Suprapubic skin (tissue), 4 donors: Measurements from ENCODE around the gene FBXO21. TPM values are rescaled to one million over a fixed set of nuclear protein-coding genes. Genes with fewer than 3 reads are reported as not detected.

Source experiments
- DNase-seq, 2 donors: peaks; one replicate each; pipeline ENCODE4 v3.0.0-alpha.2; 2019; ENCODE audit warnings: low spot score in 2 of 2
- H3K27ac ChIP-seq: fragments of 200-600 bp; sonication (generic); one replicate; pipeline ENCODE4 v1.5.1; 2019
- H3K27me3 ChIP-seq: fragments of 200-600 bp; sonication (generic); one replicate; pipeline ENCODE4 v1.5.1; 2019
- H3K36me3 ChIP-seq: fragments of 200-600 bp; sonication (generic); one replicate; pipeline ENCODE4 v1.5.1; 2019
- H3K4me1 ChIP-seq: fragments of 200-600 bp; sonication (generic); one replicate; pipeline ENCODE4 v1.5.1; 2019
- H3K4me3 ChIP-seq: fragments of 200-600 bp; sonication (generic); one replicate; pipeline ENCODE4 v1.5.1; 2019; ENCODE audit warnings: mild to moderate bottlenecking
- H3K9me3 ChIP-seq: fragments of 200-600 bp; sonication (generic); one replicate; pipeline ENCODE4 v1.5.1; 2019
- CTCF ChIP-seq, 2 donors: fragments of 200-600 bp in 1 of 2; fragments of 450-650 bp in 1 of 2; sonication (generic) in 1 of 2; IDR thresholded peaks; one replicate each; pipeline ENCODE4 v1.5.1; 2016 to 2019; ENCODE audit warnings: antibody characterized with exemption in 2 of 2, mild to moderate bottlenecking in 1 of 2, moderate library complexity in 1 of 2
- EP300 ChIP-seq: sonication (generic); formaldehyde crosslinking; IDR thresholded peaks from one replicate; pipeline ENCODE4 v1.6.1; 2017; ENCODE audit warnings: antibody characterized with exemption
- POLR2A ChIP-seq, 2 donors: fragments of 450-650 bp; IDR thresholded peaks; one replicate each; pipeline ENCODE4 v1.6.1; 2017; ENCODE audit warnings: antibody characterized with exemption in 2 of 2, mild to moderate bottlenecking in 2 of 2, moderate library complexity in 2 of 2
- POLR2AphosphoS5 ChIP-seq, 3 donors: sonication (generic); formaldehyde crosslinking; IDR thresholded peaks; one replicate each; pipeline ENCODE4 v1.6.1; 2017; ENCODE audit warnings: antibody characterized with exemption in 3 of 3
- WGBS: methylation state at CpG from one replicate; pipeline ENCODE4 v1.1.5; 2018; 5-methylcytosine and 5-hydroxymethylcytosine counted together
- total RNA-seq, 4 donors: library from RNA; depleted of rRNA; stranded (reverse); fragments of >200 nt; gene quantifications; one replicate each; pipeline ENCODE4 v1.1.0, GENCODE V29; 2016

The FBXO21 gene
- total RNA-seq, 4 donors from 2014 or later: 76.1 to 109 (median 80.1) TPM

- Histone ChIP-seq H3K4me3 (no peak overlapping the region), H3K36me3 (no peaks in the 10 kb centered on the region), H3K27ac (no peak overlapping the region), H3K27me3 (peaks cover 69% of the 10 kb centered on the region), H3K4me1 (peaks cover 5% of the 10 kb centered on the region), H3K9me3 (peaks cover 3% of the 10 kb centered on the region)
- no peak for DNase-seq
- no peak for TF ChIP-seq CTCF (IDR thresholded peaks at IDR 0.05)
- TF ChIP-seq POLR2A (IDR thresholded peaks at IDR 0.05): no peak
- TF ChIP-seq POLR2AphosphoS5 (IDR thresholded peaks at IDR 0.05): no peak
- no peak for TF ChIP-seq EP300
- WGBS: 78% methylated on average over 11 of the region's 11 CpGs
These were observed 96.8 kb downstream of the FBXO21 start for GRCh38 chr12:117093431-117093830.

- peaks cover 3% of the 10 kb centered on the region for H3K9me3 ChIP-seq
- H3K36me3 ChIP-seq: no peaks in the 10 kb centered on the region
- peaks cover 63% of the 10 kb centered on the region for H3K27me3 ChIP-seq
- H3K4me3 ChIP-seq: no peak overlapping the region
- TF ChIP-seq POLR2AphosphoS5 (IDR thresholded peaks at IDR 0.05) (no peak), CTCF (IDR thresholded peaks at IDR 0.05) (no peak), POLR2A (IDR thresholded peaks at IDR 0.05) (no peak), EP300 (no peak)
- no peak for DNase-seq
- 82% methylated on average over 7 of the region's 7 CpGs for WGBS
- no peak overlapping the region for H3K27ac ChIP-seq
- no peaks in the 10 kb centered on the region for H3K4me1 ChIP-seq
These were observed 97.4 kb downstream of the FBXO21 start for GRCh38 chr12:117092886-117093285.

GRCh38 chr12:117092511-117092780 is 97.8 kb downstream of the FBXO21 start:
- H3K36me3 ChIP-seq: no peaks in the 10 kb centered on the region
- peaks cover 59% of the 10 kb centered on the region for H3K27me3 ChIP-seq
- H3K9me3 ChIP-seq: peaks cover 3% of the 10 kb centered on the region
- TF ChIP-seq EP300 (no peak), POLR2AphosphoS5 (IDR thresholded peaks at IDR 0.05) (no peak), POLR2A (IDR thresholded peaks at IDR 0.05) (no peak), CTCF (IDR thresholded peaks at IDR 0.05) (no peak)
- no peak overlapping the region for H3K27ac ChIP-seq
- no peak overlapping the region for H3K4me3 ChIP-seq
- H3K4me1 ChIP-seq: no peaks in the 10 kb centered on the region
- no peak for DNase-seq
- 67% methylated on average over 1 of the region's 2 CpGs for WGBS

Other genes starting within 250 kb of the FBXO21 start
- 10 to 100 TPM in 3 of 4 donors, 1 to 10 TPM in 1; 7.2 to 21.9 (median 19.9) TPM for gene TESC, start 91.1 kb downstream of the FBXO21 start, total RNA-seq
- 10 to 100 TPM in 3 of 4 donors, 1 to 10 TPM in 1; 6.6 to 15.4 (median 12.0) TPM for gene NOS1, start 171.2 kb upstream of the FBXO21 start, total RNA-seq